ENCODE results near the gene MECP2. TPM values are rescaled to one million over a fixed set of nuclear protein-coding genes. Genes with fewer than 3 reads are reported as not detected.

Gene MECP2
- total RNA-seq, 1 donor from 2014 or later: 18.8 TPM

GRCh38 chrX:154115750-154116149 lies 18.2 kb upstream of the MECP2 start:
- no peak for DNase-seq (ENCODE audit: low spot score)

DNA sequence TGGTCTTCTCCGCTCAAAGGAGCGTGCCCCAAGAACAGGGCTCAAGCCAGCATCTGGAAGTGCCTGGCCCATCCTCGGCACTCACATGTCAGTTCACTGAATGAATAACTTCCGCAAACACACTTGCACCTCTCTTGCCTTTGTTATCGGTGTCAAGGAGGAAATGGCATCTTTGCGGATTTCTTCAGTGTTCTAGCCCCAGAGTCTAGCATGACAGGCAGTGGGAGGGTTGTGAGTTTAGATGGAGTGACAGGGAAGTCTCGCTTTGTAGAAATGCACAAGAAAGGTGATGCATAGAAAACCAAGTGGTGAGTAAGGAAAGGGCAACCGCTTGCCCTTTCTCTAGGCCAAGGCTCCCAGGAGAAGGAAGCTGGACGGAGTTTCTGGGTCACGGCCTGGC lies 17.6 kb upstream of the MECP2 start:
- no peak for DNase-seq (ENCODE audit: low spot score)

DNA sequence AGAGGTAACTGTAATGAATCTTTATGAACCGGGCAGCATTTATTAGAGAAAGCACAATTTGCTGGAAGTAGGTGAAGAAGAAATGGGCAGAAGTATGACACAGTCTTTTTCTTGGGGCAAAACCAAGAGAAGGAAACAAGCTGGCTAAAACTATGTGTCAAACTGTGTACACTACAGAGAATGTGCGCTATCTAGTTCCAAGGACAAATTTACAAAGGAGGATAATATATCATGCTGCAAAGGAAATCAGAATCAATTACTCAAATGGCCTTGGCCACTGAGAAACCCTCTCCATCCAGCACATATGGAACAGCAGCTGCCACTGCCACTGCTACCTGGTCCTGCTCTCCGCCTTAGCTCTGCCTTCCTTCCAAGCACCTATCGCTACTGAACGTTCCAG lies 17.1 kb upstream of the MECP2 start:
- DNase-seq (ENCODE audit: low spot score): no peak

DNA sequence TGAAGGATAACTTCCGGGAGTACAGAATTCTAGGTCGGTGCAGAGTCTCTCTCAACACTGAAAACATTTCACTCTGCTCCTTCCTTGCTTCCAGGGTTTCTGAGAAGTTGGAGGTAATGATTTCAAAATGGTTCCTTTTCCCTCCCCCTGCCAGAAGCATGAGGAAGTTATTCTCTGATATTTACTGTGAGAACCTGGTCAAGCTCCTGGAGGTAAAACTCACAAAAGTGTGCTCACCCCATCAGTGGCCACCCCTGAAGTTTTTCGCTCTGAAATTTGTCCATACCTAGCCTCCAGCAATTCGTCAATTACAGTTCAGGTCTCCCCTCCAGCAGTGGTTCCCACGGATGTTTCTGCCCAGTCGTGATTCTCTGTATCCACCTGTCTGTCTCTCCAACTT lies 16.2 kb upstream of the MECP2 start:
- no peak for DNase-seq (ENCODE audit: low spot score)

DNA sequence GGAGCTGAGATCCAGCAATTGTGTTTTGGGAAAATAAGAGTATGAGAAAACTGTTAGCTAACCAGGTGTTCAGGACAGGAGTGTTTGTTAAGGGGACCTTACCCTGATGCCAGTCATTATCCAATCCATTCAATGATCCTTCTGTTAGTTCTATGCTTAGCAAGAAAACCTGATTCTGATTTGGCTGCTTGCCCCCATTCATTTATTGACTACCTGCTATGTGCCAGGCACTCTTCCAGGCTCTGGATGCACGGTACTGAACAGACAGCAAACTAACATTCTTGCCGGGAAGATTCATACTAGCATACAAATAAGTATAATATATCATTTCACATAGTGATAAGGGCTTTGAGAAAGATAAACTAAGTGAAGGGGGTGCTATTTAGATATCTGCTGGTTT lies 1.0 kb upstream of the MECP2 start:
- DNase-seq (ENCODE audit: low spot score): no peak

GRCh38 chrX:154097003-154097588 lies 421 bp downstream of the MECP2 start:
- peak; percentile 71 for DNase-seq (ENCODE audit: low spot score)

- no peak for DNase-seq (ENCODE audit: low spot score)
Observed at GRCh38 chrX:154096140-154097002, 1.1 kb downstream of the MECP2 start.

GRCh38 chrX:154094833-154095232 lies 2.7 kb downstream of the MECP2 start:
- no peak for DNase-seq (ENCODE audit: low spot score)

GRCh38 chrX:154093965-154094364 lies 3.6 kb downstream of the MECP2 start:
- no peak for DNase-seq (ENCODE audit: low spot score)

- no peak for DNase-seq (ENCODE audit: low spot score)
Observed at GRCh38 chrX:154092371-154092770, 5.1 kb downstream of the MECP2 start.

GRCh38 chrX:154091678-154092077 lies 5.8 kb downstream of the MECP2 start:
- no peak for DNase-seq (ENCODE audit: low spot score)

GRCh38 chrX:154090731-154091130 lies 6.8 kb downstream of the MECP2 start:
- DNase-seq (ENCODE audit: low spot score): no peak

DNA sequence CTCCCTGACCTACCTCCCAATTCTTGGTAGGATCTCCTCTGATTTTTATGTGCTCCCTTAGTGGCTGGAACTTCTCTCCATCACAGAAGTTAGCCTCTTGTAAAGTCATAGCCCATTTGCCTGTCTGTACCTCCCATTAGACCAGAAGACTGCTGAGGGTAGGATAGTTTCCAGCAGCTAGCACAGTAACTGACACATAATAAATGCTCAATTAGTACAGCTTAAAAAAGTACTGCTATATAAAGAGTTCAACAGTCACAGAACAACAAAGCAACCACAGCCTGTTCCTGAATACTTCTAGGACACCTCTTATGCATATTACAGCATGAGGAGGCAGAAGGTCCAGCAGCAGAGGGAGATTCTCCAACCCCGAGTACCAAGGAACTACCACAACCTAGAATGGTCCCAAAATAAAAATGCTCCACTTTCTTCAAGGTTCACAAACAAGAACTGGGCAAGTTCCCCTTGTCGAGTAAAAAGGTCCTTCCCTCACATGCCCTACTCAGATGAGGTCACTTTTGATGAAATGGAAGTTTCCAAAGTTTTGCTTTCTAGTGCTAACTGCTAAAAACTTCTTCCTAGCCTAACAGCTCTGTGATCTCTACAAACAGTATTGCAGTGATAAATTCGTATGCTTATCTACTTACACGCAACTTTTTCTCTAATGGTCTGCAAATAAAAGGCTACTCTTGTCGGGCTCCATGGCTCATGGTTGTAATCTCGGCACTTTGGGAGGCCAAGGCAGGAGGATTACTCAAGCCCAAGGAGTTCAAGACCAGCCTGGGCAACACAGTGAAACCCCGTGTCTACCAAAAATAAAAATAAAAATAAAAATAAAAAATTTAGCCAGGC lies 12.8 kb downstream of the MECP2 start:
- DNase-seq (ENCODE audit: low spot score): no peak

GRCh38 chrX:154083126-154083517 lies 14.4 kb downstream of the MECP2 start:
- DNase-seq (ENCODE audit: low spot score): peak; percentile 42

DNA sequence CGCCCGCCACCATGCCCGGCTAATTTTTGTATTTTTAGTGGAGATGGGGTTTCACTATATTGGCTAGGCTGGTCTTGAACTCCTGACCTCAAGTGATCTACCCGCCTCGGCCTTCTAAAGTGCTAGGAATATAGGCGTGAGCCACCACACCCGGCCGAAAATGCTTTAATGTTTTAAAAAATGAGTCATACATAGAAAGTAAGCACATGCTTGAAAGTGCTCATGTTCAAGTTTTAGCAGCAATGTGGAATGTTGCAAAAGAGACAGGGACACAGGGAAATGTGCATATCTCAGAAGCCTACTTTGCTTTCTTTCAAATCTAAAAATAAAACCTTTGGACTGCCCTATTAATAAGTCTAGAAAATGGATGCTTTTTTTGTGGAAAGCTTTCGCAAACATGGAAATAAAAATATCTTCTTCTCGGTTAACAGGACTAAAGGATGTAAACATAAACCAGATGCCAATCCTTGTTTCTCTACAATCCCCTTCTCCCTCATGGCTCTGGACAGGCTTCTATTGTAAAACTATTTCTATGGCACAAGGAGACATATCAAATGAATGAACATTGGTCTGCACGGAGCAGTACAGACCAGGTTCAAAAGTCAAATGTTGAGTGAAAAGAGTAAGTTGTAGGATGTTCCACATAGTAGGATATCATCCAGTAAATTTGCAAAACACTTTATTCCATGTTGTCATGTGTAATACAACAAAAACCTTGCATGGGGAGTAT lies 15.0 kb downstream of the MECP2 start:
- DNase-seq (ENCODE audit: low spot score): peak; percentile 77

DNA sequence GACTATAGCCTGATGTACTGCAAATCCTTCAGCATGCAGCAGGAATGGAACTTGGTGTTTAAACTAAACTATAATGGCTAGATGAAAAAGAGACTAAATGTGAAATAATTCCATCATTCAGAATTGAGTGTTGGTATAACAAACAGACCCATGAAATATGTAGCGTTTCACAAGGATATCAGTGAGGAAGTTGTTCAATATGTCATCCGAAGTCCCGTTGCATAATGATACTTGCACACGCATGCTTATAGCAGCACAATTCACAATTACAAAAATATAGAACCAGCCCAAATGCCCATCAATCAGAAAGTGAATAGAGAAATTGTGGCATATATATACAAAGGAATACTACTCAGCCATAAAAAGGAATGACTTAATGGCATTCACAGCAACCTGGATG lies 20.4 kb downstream of the MECP2 start:
- no peak for DNase-seq (ENCODE audit: low spot score)

DNA sequence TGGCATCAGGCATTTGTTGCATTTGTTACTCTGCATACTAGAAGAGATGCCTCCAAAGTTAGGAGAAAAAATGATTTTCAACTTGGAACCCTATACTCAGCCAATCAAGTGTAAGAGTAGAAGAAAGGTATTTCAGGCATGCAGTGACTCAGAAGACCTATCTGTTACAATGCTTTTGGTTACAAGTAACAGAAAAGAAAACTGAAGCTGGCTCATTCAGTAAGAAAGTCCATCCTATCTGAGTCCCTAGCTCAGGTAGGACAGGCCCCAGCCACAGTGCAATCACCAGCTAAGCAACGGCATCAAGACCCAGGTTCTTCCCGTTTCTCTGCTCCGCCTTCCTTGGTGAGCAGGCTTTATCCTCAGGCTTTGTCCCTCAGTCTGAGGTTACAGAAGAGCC lies 23.3 kb downstream of the MECP2 start:
- DNase-seq (ENCODE audit: low spot score): peak; percentile 39

GRCh38 chrX:154072192-154072591 lies 25.3 kb downstream of the MECP2 start:
- no peak for DNase-seq (ENCODE audit: low spot score)

- no peak for DNase-seq (ENCODE audit: low spot score)
Observed at GRCh38 chrX:154068560-154068959, 29.0 kb downstream of the MECP2 start.

- no peak for DNase-seq (ENCODE audit: low spot score)
Observed at GRCh38 chrX:154064637-154065435, 32.7 kb downstream of the MECP2 start.

DNA sequence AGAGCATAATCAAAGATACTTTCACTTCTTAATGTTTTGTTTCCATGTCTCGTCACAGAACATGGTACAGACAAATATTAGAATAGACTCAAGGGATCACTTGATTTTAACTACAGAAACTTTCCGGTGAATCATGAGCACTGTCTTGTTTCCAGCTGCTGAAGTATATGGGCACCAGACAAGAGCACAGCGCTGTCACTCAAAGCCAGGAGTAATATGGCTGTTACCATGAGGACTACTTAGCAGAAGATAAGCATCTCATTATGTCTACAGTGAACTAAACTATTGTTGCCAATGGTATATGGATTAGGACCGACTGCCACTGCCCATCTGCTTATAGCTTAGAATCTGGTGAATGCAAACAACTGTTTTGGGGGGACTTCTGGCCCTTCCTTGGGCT lies 34.3 kb downstream of the MECP2 start:
- no peak for DNase-seq (ENCODE audit: low spot score)

All from umbilical cord (tissue), 2 donors.